ENCODE data around the gene SETD1B. TPM values are rescaled to one million over a fixed set of nuclear protein-coding genes. Genes with fewer than 3 reads are reported as not detected.

Gene SETD1B
- total RNA-seq, 1 donor from 2014 or later = 1.8 TPM

DNA sequence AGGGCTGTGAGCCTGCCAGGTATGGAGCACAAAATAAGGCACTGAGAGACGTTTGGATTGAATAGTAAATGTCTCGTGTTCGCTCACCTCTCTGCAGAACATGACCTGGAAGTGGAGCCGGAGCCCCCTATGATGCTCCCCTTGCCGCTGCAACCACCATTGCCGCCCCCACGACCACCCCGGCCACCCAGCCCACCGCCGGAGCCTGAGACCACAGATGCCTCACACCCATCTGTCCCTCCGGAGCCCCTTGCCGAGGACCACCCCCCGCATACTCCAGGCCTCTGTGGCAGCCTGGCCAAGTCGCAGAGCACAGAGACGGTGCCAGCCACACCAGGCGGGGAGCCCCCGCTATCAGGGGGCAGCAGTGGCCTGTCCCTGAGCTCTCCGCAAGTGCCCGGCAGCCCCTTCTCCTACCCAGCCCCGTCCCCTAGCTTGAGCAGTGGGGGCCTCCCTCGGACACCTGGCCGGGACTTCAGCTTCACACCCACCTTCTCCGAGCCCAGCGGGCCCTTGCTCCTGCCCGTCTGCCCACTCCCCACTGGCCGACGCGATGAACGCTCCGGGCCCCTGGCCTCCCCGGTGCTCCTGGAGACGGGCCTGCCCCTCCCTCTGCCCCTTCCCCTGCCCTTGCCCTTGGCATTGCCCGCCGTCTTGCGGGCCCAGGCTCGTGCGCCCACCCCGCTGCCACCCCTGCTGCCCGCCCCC is 18.7 kb downstream of the SETD1B start:
- Histone ChIP-seq H3K27me3 (no peaks in the 10 kb centered on the region), H3K4me1 (no peaks in the 10 kb centered on the region), H3K36me3 (no peaks in the 10 kb centered on the region), H3K4me3 (no peak overlapping the region), H3K4me2 (no peak overlapping the region), H3K79me2 (ENCODE audit: low read depth) (no peaks in the 10 kb centered on the region), H3K9ac (no peak overlapping the region), H3K27ac (no peak overlapping the region), H3F3A (ENCODE audit: low read depth) (no peaks in the 10 kb centered on the region), H4K20me1 (ENCODE audit: low read depth) (no peaks in the 10 kb centered on the region), H2AFZ (replicated peaks) (no peak overlapping the region), H3K9me3 (ENCODE audit: low read depth) (no peaks in the 10 kb centered on the region)
- Mint-ChIP-seq H3K4me1 (no peaks in the 10 kb centered on the region), H3K27me3 (ENCODE audit: insufficient read depth, low read depth) (peaks cover 11% of the 10 kb centered on the region), H3K9me3 (no peaks in the 10 kb centered on the region), H3K36me3 (peaks cover 22% of the 10 kb centered on the region), H3K27ac (no peak overlapping the region), H3K4me3 (no peak overlapping the region)
- TF ChIP-seq, protein P1, sequence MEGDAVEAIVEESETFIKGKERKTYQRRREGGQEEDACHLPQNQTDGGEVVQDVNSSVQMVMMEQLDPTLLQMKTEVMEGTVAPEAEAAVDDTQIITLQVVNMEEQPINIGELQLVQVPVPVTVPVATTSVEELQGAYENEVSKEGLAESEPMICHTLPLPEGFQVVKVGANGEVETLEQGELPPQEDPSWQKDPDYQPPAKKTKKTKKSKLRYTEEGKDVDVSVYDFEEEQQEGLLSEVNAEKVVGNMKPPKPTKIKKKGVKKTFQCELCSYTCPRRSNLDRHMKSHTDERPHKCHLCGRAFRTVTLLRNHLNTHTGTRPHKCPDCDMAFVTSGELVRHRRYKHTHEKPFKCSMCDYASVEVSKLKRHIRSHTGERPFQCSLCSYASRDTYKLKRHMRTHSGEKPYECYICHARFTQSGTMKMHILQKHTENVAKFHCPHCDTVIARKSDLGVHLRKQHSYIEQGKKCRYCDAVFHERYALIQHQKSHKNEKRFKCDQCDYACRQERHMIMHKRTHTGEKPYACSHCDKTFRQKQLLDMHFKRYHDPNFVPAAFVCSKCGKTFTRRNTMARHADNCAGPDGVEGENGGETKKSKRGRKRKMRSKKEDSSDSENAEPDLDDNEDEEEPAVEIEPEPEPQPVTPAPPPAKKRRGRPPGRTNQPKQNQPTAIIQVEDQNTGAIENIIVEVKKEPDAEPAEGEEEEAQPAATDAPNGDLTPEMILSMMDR (IDR thresholded peaks at IDR 0.05) = no peak
- no peak for TF ChIP-seq EZH2phosphoT487 (IDR thresholded peaks at IDR 0.05)
- TF ChIP-seq EZH2 (IDR thresholded peaks at IDR 0.05) = no peak
- no peak for DNase-seq (ENCODE audit: low spot score)

DNA sequence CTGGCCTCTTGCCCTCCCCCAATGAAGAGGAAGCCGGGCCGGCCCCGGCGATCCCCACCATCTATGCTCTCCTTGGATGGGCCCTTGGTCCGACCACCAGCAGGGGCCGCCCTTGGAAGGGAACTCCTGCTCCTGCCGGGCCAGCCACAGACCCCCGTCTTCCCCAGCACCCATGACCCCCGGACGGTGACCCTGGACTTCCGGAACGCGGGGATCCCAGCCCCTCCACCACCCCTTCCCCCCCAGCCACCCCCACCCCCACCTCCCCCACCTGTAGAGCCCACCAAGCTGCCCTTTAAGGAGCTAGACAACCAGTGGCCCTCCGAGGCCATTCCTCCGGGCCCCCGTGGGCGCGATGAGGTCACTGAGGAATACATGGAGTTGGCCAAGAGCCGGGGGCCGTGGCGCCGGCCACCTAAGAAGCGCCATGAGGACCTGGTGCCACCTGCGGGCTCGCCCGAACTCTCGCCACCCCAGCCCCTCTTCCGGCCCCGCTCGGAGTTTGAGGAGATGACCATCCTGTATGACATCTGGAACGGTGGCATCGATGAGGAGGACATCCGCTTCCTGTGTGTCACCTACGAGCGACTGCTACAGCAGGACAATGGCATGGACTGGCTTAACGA is 19.4 kb downstream of the SETD1B start:
- Histone ChIP-seq H3F3A (ENCODE audit: low read depth) (no peaks in the 10 kb centered on the region), H3K36me3 (no peaks in the 10 kb centered on the region), H3K27me3 (no peaks in the 10 kb centered on the region), H3K79me2 (ENCODE audit: low read depth) (no peaks in the 10 kb centered on the region), H4K20me1 (ENCODE audit: low read depth) (no peaks in the 10 kb centered on the region), H3K4me3 (no peak overlapping the region), H3K9ac (no peak overlapping the region), H3K4me1 (no peaks in the 10 kb centered on the region), H3K4me2 (no peak overlapping the region), H2AFZ (replicated peaks) (no peak overlapping the region), H3K9me3 (ENCODE audit: low read depth) (no peaks in the 10 kb centered on the region), H3K27ac (no peak overlapping the region)
- no peak for DNase-seq (ENCODE audit: low spot score)
- H3K9me3 Mint-ChIP-seq = no peaks in the 10 kb centered on the region
- peaks cover 11% of the 10 kb centered on the region for H3K27me3 Mint-ChIP-seq (ENCODE audit: insufficient read depth, low read depth)
- H3K36me3 Mint-ChIP-seq = peaks cover 19% of the 10 kb centered on the region
- no peak overlapping the region for H3K4me3 Mint-ChIP-seq
- no peaks in the 10 kb centered on the region for H3K4me1 Mint-ChIP-seq
- H3K27ac Mint-ChIP-seq = no peak overlapping the region
- TF ChIP-seq, protein P1 (IDR thresholded peaks at IDR 0.05) = peak; percentile 22
- no peak for TF ChIP-seq EZH2phosphoT487 (IDR thresholded peaks at IDR 0.05)

DNA sequence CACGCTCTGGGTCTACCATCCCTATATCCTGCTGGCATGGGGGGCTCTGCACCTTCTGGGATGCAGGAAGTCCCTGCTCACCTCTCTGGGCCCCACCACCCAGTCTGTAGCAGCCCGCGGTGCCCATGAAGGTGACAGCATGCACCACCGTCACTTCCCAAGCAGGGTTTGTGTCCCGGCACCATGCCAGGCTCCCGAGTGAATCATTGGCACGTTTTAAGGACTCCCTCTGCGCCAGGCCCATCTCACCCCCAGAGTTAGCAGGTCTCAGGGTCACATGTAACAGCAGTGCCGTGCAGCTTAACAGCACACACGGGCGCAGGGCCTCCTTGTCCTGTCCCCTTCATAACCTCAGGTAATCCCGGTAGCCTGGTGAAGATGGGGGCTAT is 19.9 kb downstream of the SETD1B start:
- no peak for DNase-seq (ENCODE audit: low spot score)
- no peaks in the 10 kb centered on the region for H3K27me3 ChIP-seq
- H3K36me3 Mint-ChIP-seq = peaks cover 24% of the 10 kb centered on the region
- no peak overlapping the region for H3K4me3 Mint-ChIP-seq
- no peaks in the 10 kb centered on the region for H3K36me3 ChIP-seq
- H3K79me2 ChIP-seq (ENCODE audit: low read depth) = no peaks in the 10 kb centered on the region
- H3K4me1 Mint-ChIP-seq = no peaks in the 10 kb centered on the region
- H2AFZ ChIP-seq (replicated peaks) = no peak overlapping the region
- H3K4me3 ChIP-seq = no peak overlapping the region
- H3K9me3 ChIP-seq (ENCODE audit: low read depth) = no peaks in the 10 kb centered on the region
- no peak overlapping the region for H3K9ac ChIP-seq
- H3K27ac ChIP-seq = no peak overlapping the region
- TF ChIP-seq, protein P1 (IDR thresholded peaks at IDR 0.05) = no peak
- TF ChIP-seq EZH2 (IDR thresholded peaks at IDR 0.05) = no peak
- no peak for TF ChIP-seq EZH2phosphoT487 (IDR thresholded peaks at IDR 0.05)
- H3K27me3 Mint-ChIP-seq (ENCODE audit: insufficient read depth, low read depth) = peaks cover 11% of the 10 kb centered on the region
- H3K27ac Mint-ChIP-seq = no peak overlapping the region
- no peaks in the 10 kb centered on the region for H3K4me1 ChIP-seq
- H4K20me1 ChIP-seq (ENCODE audit: low read depth) = no peaks in the 10 kb centered on the region
- H3K9me3 Mint-ChIP-seq = no peaks in the 10 kb centered on the region
- H3F3A ChIP-seq (ENCODE audit: low read depth) = no peaks in the 10 kb centered on the region
- no peak overlapping the region for H3K4me2 ChIP-seq
